Smooth muscle cell (in vitro differentiated cells): ENCODE measurements around the gene DNAJB6. TPM values are rescaled to one million over a fixed set of nuclear protein-coding genes. Genes with fewer than 3 reads are reported as not detected.

Experiments used
- DNase-seq: peaks from one replicate; lab custom pipeline; 2025; ENCODE audit not compliant: unreplicated experiment; lab: John Stamatoyannopoulos, UW
- H2AFZ ChIP-seq: fragments of 200-600 bp; sonication (generic); 2 replicates; pipeline ENCODE4 v1.6.0; 2016; ENCODE audit warnings: antibody characterized with exemption, low read depth, mild to moderate bottlenecking
- H3F3A ChIP-seq: fragments of 200-600 bp; sonication (generic); 2 replicates; pipeline ENCODE4 v1.6.0; 2017; ENCODE audit warnings: antibody characterized with exemption, low read depth
- H3K27ac ChIP-seq: fragments of 200-600 bp; sonication (generic); 2 replicates; pipeline ENCODE4 v1.5.1; 2016; ENCODE audit warnings: low read depth, mild to moderate bottlenecking
- H3K27me3 ChIP-seq: fragments of 200-600 bp; sonication (generic); 2 replicates; pipeline ENCODE4 v1.6.1; 2016; ENCODE audit warnings: low read depth, mild to moderate bottlenecking
- H3K36me3 ChIP-seq: fragments of 200-600 bp; sonication (generic); 2 replicates; pipeline ENCODE4 v1.5.1; 2016; ENCODE audit warnings: low read depth
- H3K4me1 ChIP-seq: fragments of 200-600 bp; sonication (generic); 2 replicates; pipeline ENCODE4 v1.5.1; 2016; ENCODE audit warnings: low read depth
- H3K4me2 ChIP-seq: fragments of 200-600 bp; sonication (generic); 2 replicates; pipeline ENCODE4 v1.6.0; 2016; ENCODE audit warnings: mild to moderate bottlenecking
- H3K4me3 ChIP-seq: fragments of 200-600 bp; sonication (generic); 2 replicates; pipeline ENCODE4 v1.5.1; 2016; ENCODE audit warnings: mild to moderate bottlenecking
- H3K79me2 ChIP-seq: fragments of 200-600 bp; sonication (generic); 2 replicates; pipeline ENCODE4 v1.6.0; 2016; ENCODE audit warnings: low read depth, mild to moderate bottlenecking
- H3K9ac ChIP-seq: fragments of 200-600 bp; sonication (generic); 2 replicates; pipeline ENCODE4 v1.6.0; 2016; ENCODE audit warnings: low read depth
- H3K9me3 ChIP-seq: fragments of 200-600 bp; sonication (generic); replicated peaks from 2 replicates; pipeline ENCODE4 v1.5.1; 2016; ENCODE audit warnings: low read depth
- H4K20me1 ChIP-seq: fragments of 200-600 bp; sonication (generic); 2 replicates; pipeline ENCODE4 v1.6.0; 2016; ENCODE audit warnings: low read depth
- WGBS: methylation state at CpG from one replicate; pipeline ENCODE4 v1.1.7; 2016; ENCODE audit warnings: low lambda C conversion rate; 5-methylcytosine and 5-hydroxymethylcytosine counted together
- polyA plus RNA-seq: library from polyadenylated mRNA; unstranded; fragments of >200 nt; fragmentation: Nextera tagmentation; extraction: Ambion mirVana; gene quantifications from 2 replicates; pipeline ENCODE4 v1.2.1, GENCODE V29; 2016
- total RNA-seq: library from RNA; depleted of rRNA; stranded (reverse); fragments of >200 nt; gene quantifications from 2 replicates; pipeline ENCODE4 v1.2.3, GENCODE V29; 2014
- TF ChIP-seq, protein P1 (sequence below): fragments of 200-600 bp; sonication (generic); IDR thresholded peaks from 2 replicates; pipeline ENCODE4 v1.5.1; 2017; ENCODE audit warnings: borderline replicate concordance, mild to moderate bottlenecking, antibody characterized with exemption; ENCODE audit not compliant: insufficient read depth, poor library complexity, severe bottlenecking

Gene DNAJB6
- total and polyA plus RNA-seq, 2 experiments from 2014 or later: 103 to 104 TPM

DNA sequence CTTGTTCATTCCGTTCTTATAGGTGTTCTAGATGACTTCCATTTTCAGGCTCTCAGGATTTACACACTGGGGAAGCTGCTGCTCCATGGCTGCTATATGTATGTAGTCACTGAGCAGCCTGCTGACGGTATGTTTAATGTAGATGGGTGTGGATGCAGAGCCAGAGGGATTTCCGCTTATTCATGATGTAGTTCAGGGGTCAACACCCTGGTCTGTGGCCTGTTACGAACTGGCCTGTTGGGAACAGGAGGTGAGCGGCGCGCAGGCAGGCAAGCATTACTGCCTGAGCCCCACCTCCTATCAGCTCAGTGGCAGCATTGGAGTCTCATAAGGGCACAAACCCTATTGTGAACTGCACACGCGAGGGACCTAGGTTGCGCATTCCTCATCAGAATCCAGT lies 33.9 kb downstream of the DNAJB6 start:
- Histone ChIP-seq H3K4me1 (no peaks in the 10 kb centered on the region), H3K4me3 (no peak overlapping the region), H3F3A (no peaks in the 10 kb centered on the region), H3K9me3 (no peaks in the 10 kb centered on the region), H4K20me1 (peaks cover 100% of the 10 kb centered on the region), H3K9ac (no peak overlapping the region), H3K27me3 (no peaks in the 10 kb centered on the region), H3K36me3 (peaks cover 43% of the 10 kb centered on the region), H3K4me2 (no peak overlapping the region), H3K27ac (no peak overlapping the region), H3K79me2 (peaks cover 83% of the 10 kb centered on the region), H2AFZ (no peak overlapping the region)
- TF ChIP-seq, protein P1, sequence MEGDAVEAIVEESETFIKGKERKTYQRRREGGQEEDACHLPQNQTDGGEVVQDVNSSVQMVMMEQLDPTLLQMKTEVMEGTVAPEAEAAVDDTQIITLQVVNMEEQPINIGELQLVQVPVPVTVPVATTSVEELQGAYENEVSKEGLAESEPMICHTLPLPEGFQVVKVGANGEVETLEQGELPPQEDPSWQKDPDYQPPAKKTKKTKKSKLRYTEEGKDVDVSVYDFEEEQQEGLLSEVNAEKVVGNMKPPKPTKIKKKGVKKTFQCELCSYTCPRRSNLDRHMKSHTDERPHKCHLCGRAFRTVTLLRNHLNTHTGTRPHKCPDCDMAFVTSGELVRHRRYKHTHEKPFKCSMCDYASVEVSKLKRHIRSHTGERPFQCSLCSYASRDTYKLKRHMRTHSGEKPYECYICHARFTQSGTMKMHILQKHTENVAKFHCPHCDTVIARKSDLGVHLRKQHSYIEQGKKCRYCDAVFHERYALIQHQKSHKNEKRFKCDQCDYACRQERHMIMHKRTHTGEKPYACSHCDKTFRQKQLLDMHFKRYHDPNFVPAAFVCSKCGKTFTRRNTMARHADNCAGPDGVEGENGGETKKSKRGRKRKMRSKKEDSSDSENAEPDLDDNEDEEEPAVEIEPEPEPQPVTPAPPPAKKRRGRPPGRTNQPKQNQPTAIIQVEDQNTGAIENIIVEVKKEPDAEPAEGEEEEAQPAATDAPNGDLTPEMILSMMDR: no peak
- 97% methylated on average over 10 of the region's 10 CpGs for WGBS
- no peak for DNase-seq

DNA sequence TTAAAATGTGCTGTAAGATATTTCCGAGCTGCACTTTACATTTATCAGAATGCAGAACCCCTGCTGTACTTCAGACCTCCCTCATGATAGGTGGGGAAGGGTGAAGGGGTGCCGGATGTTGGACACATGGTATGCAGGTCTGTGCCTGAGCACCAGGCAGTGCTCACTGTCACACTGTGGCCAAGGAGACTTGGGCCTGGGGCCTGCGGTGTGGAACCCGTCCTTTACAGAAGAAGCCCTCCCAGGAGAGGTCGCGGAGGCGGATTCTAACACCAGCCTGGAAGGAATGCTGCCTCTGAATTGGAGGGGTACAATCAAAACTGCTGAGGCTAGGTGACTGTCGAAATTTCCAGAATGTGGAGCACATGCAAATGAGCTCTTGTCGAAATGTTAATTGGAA lies 34.5 kb downstream of the DNAJB6 start:
- peaks cover 41% of the 10 kb centered on the region for H3K36me3 ChIP-seq
- H3K4me2 ChIP-seq: no peak overlapping the region
- no peak overlapping the region for H3K9ac ChIP-seq
- peaks cover 100% of the 10 kb centered on the region for H4K20me1 ChIP-seq
- no peaks in the 10 kb centered on the region for H3K9me3 ChIP-seq
- 98% methylated on average over 9 of the region's 9 CpGs for WGBS
- TF ChIP-seq, protein P1: no peak
- H3F3A ChIP-seq: no peaks in the 10 kb centered on the region
- no peak overlapping the region for H3K27ac ChIP-seq
- peaks cover 83% of the 10 kb centered on the region for H3K79me2 ChIP-seq
- no peak overlapping the region for H3K4me3 ChIP-seq
- no peaks in the 10 kb centered on the region for H3K27me3 ChIP-seq
- DNase-seq: no peak
- no peaks in the 10 kb centered on the region for H3K4me1 ChIP-seq
- H2AFZ ChIP-seq: no peak overlapping the region

DNA sequence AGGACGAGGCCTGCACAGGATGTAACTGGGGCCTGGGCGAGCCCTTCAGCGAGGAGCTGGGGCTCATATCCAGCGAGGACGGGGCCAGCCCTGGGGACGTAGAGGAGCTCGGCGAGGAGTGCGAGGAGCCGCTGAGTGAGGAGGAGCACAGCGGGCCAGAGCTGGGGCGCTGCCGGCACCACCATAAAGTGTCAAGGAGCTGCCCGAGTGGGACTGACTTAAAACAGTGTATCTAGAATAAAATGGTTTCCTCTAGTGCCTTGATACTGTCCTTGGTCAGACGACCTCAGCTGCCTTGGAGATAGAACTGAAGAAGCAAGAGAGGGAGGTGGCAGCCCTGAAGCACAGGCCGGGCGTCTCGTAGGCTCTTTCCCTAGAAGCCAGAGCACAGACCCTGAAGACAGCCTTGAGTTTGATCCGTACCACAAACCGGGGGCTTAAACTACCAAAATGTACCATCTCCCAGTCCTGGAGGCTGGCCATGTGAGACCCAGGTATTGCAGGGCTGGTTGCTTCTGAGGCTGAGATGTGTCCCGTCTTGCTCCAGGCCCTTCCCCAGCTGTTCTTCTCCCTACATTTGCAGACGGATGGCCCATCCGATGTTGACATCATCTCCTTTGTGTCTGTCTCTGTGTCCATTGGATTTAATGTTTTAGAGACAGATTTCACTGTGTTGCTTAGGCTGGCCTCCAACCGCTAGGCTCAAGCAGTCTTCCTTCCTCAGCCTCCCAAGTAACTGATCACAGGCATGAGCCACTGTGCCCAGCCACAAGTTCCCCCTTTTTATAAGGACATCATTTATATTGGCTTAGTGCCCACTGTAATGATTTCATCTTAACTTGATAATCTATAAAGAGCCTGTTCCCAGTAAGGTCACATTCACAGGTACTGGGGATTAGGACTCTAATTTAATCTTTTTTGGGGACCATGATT lies 35.8 kb downstream of the DNAJB6 start:
- H3F3A ChIP-seq: no peaks in the 10 kb centered on the region
- no peak for DNase-seq
- H3K36me3 ChIP-seq: peaks cover 32% of the 10 kb centered on the region
- no peak overlapping the region for H3K9ac ChIP-seq
- H3K4me1 ChIP-seq: no peaks in the 10 kb centered on the region
- no peak overlapping the region for H3K27ac ChIP-seq
- WGBS: 93% methylated on average over 23 of the region's 24 CpGs
- TF ChIP-seq, protein P1: no peak
- H3K79me2 ChIP-seq: peaks cover 84% of the 10 kb centered on the region
- H2AFZ ChIP-seq: no peak overlapping the region
- H3K4me2 ChIP-seq: no peak overlapping the region
- H3K9me3 ChIP-seq: no peaks in the 10 kb centered on the region
- peaks cover 100% of the 10 kb centered on the region for H4K20me1 ChIP-seq
- H3K27me3 ChIP-seq: no peaks in the 10 kb centered on the region
- no peak overlapping the region for H3K4me3 ChIP-seq
